ENCODE measurements around the gene COQ10A.

DNA sequence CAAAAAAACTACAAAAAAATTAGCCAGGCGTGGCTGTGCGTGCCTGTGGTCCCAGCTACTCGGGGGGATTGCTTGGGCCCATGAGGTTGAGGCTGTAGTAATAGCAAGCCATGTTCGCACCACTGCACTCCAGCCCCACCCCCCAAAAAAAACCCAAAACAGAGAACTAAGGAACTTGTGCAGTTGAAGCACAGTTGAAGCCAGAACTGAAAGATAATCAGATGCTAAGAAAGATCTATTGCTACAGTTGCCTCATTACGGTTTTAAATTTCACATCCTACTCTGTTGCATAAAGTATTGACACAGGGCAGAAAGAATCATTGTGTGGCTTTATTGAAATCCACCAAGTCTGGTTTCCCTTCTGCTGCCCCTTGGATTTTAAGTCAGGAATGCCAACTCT is 29.6 kb downstream of the COQ10A start:
- TF ChIP-seq YY1 (IDR thresholded peaks at IDR 0.05) (no peak), GABPA (IDR thresholded peaks at IDR 0.05 in 1 of 2, conservative IDR thresholded peaks at IDR 0.05 in 1 of 2) (no peak), RAD21 (IDR thresholded peaks at IDR 0.05) (no peak), TAF1 (conservative IDR thresholded peaks at IDR 0.05) (no peak), HNF4G (IDR thresholded peaks at IDR 0.05) (no peak)
- TF ChIP-seq, protein P1, sequence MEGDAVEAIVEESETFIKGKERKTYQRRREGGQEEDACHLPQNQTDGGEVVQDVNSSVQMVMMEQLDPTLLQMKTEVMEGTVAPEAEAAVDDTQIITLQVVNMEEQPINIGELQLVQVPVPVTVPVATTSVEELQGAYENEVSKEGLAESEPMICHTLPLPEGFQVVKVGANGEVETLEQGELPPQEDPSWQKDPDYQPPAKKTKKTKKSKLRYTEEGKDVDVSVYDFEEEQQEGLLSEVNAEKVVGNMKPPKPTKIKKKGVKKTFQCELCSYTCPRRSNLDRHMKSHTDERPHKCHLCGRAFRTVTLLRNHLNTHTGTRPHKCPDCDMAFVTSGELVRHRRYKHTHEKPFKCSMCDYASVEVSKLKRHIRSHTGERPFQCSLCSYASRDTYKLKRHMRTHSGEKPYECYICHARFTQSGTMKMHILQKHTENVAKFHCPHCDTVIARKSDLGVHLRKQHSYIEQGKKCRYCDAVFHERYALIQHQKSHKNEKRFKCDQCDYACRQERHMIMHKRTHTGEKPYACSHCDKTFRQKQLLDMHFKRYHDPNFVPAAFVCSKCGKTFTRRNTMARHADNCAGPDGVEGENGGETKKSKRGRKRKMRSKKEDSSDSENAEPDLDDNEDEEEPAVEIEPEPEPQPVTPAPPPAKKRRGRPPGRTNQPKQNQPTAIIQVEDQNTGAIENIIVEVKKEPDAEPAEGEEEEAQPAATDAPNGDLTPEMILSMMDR (IDR thresholded peaks at IDR 0.05; ENCODE audit: low read depth, low read length, missing input control): no peak
- TF ChIP-seq, protein P2, sequence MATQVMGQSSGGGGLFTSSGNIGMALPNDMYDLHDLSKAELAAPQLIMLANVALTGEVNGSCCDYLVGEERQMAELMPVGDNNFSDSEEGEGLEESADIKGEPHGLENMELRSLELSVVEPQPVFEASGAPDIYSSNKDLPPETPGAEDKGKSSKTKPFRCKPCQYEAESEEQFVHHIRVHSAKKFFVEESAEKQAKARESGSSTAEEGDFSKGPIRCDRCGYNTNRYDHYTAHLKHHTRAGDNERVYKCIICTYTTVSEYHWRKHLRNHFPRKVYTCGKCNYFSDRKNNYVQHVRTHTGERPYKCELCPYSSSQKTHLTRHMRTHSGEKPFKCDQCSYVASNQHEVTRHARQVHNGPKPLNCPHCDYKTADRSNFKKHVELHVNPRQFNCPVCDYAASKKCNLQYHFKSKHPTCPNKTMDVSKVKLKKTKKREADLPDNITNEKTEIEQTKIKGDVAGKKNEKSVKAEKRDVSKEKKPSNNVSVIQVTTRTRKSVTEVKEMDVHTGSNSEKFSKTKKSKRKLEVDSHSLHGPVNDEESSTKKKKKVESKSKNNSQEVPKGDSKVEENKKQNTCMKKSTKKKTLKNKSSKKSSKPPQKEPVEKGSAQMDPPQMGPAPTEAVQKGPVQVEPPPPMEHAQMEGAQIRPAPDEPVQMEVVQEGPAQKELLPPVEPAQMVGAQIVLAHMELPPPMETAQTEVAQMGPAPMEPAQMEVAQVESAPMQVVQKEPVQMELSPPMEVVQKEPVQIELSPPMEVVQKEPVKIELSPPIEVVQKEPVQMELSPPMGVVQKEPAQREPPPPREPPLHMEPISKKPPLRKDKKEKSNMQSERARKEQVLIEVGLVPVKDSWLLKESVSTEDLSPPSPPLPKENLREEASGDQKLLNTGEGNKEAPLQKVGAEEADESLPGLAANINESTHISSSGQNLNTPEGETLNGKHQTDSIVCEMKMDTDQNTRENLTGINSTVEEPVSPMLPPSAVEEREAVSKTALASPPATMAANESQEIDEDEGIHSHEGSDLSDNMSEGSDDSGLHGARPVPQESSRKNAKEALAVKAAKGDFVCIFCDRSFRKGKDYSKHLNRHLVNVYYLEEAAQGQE (IDR thresholded peaks at IDR 0.05): no peak
- TF ChIP-seq, protein P3, sequence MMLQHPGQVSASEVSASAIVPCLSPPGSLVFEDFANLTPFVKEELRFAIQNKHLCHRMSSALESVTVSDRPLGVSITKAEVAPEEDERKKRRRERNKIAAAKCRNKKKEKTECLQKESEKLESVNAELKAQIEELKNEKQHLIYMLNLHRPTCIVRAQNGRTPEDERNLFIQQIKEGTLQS (IDR thresholded peaks at IDR 0.05): no peak
